ENCODE measurements around the gene TDRD9.

DNA sequence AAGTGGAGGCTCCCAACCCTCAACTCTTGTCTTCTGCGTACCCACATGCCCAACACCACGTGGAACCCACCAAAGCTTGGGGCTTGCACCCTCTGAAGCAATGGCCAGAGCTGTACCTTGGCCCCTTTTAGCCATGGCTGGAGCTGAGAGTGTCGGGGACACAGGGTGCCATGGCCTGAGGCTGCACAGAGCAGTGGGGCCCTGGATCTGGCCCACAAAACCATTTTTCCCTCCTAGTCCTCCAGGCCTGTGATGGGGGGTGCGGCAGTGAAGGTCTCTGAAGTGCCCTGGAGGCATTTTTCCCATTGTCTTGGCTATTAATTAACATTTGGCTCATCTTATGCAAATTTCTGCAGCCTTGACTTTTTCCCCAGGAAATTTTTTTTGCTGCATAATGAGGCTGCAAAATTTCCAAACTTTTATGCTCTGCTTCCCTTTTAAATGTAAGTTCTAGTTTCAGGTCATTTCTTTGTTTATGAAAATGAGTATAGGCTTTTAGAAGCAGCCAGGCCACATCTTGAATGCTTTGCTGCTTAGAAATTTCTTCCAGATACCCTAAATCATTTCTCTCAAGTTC is 138.6 kb downstream of the TDRD9 start:
- TF ChIP-seq CTCF (conservative IDR thresholded peaks at IDR 0.05; ENCODE audit: low read depth, low read length) = no peak
- no peak for TF ChIP-seq EZH2 (IDR thresholded peaks at IDR 0.05; ENCODE audit: borderline replicate concordance, low read depth, low read length, poor library complexity, severe bottlenecking)
